T-helper 2 cell treated with Interferon-gamma antibody and Interleukin-4, amounts not matched to agents 100 ng/mL and 5 ng/mL, for 36 hours (primary cell): ENCODE results near the gene PHYHD1. TPM values are rescaled to one million over a fixed set of nuclear protein-coding genes. Genes with fewer than 3 reads are reported as not detected.

Experiments
- intact Hi-C: fragments of 100-400 bp; cut with micrococcal nuclease; formaldehyde crosslinking; loops from one replicate; pipeline ENCODE4 v1.15.1; 2023
- total RNA-seq: library from RNA; stranded (reverse); gene quantifications from 2 replicates; pipeline ENCODE4 v1.2.3, GENCODE V29; 2022

Gene PHYHD1
- total RNA-seq, 1 donor from 2014 or later = 1.9 TPM

DNA sequence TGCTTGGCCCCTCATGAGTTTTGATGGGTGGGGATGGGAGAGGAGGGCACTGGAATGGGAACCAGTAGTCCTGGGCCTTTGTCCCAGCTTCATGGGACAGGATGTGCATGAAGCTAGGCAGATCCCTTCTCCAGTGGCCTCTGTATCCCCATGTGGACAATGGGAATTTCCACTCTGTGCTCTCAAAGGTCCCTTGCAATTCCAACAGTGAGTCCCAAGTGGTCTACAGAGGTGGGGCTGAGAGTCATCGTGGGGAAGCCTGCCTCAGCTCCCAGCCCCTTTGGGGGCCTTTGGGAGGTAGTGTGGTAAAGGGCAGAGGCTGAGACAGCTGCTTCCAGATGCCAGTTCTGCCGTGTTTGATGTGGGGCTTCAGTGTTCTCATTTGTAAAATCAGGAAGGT lies 1.9 kb upstream of the PHYHD1 start:
- intact Hi-C loops = no loop called here

DNA sequence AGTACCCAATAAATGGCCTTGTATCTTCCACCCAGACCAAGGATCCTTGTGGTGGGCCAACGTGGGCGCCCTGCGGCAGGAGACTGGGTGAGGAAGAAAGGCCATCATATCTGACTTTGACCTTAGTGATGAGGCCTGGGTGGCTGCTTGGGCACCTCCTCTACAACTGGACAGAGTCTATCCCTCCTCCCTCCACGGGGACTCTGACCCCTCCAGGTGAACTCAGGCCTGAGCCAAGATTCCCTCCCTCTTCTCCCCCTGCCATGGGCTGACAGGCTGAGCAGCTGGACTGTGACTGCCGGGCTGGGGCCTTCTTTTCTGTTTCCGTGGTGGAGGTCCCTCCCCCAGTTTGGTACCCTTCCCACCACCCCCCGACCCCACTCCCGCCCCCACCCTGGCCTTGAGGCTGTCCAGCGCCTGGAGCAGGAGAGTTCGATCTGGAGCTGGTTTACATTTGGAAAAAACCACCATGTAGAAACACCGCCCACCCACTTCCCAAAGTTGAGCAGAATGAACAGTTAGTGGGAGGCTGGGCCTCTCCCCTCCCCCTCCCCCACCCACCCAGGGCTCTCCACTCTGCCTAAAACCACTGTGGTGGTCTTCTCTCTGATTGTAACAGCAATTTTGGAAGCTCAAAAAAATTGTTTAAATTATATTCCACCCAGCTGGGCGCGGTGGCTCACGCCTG lies 1.2 kb upstream of the PHYHD1 start:
- intact Hi-C loops = no loop called here

DNA sequence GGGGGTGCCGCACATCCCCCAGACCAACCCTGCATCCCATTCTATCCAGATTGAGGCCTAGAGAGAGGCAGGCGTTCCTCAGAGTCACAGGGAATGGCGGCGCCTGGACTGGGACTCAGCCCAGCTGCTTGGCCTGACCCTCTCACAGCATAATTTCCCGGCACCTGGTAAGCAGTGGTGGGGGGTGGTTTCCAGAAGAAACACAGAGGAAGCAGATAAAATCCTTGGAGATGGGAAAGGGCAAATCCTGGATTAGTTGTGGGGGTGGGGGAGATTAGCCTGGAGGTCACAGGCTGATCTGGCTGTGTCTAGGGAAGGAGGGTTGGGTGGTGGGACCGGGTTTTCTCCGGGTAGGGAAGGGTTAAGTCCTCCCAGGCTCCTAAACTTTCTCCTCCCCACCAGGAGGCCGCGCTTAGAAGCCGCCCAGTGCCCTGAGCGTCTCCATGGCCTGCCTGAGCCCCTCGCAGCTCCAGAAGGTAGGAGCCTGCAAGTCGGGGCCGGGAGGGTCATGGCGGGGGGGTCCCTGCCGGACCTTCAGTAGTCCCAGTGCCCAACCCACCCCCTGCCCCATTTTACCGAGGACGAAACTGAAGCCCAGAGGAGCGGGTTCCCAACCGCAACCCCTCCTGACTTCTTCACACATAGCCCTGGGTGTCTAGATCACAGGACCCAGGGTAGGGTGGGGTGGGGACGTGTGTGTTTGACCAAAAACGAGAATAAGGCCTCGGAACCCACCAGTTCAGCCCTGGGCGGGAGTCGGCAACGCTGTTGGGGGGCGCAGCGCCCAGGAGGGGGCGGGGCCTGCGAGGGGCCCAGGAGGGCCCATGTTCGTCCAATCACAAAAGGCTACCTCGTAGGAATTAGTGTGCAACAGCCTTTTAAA lies 1.3 kb downstream of the PHYHD1 start:
- intact Hi-C loops = no loop called here

DNA sequence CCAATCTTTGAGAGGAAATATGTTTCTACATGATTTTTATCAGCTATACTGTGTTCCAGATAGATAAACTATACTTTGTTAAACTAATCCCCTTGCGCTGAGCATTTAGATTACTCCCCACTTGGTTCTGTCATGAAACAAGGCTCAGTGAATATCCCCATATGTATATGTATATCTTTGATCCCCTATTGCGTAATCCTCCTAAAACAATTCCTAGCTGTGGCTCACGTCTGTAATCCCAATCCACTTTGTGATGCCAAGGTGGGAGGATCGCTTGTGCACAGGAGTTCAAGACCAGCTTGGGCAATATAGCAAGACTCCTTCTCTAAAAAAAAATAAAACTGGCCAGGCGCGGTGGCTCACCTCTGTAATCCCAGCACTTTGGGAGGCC lies 2.7 kb downstream of the PHYHD1 start:
- intact Hi-C loops = no loop called here

DNA sequence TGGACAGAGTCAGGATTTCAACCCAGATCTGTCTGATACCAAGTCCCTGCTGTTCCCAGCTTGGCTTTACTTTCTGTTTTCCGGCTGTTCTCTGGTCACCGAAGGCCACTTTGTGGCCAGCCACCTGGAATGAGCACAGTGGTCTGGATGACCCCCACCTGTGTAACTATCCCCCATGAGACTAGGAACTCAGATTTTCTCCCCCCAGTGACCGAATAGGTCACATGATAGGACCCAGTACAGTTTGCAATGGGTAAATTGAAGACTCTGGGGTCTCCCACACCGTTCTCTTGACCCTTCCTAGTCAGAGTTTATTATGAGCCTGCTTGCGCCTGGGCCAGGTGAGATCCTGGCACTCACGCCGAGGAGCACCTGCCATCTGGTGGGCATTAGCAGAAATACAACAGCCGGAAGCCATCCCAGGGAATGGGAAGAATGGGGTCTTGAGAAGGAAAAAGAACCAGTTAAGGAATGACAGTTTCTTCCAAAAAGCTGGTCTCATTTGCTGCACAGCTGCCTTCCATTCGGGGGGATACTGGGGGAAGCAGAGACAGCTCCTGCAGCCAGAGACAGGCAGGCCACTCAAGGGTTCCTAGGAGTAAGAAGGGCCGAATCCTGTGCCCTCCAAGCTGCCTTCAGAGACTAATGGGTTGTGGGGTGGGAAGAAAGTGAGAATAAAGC lies 7.1 kb downstream of the PHYHD1 start:
- intact Hi-C loops = loop anchor here (1.0 kb wide), 1 partner anchor 65 kb away; no protein-coding TSS in a partner anchor

DNA sequence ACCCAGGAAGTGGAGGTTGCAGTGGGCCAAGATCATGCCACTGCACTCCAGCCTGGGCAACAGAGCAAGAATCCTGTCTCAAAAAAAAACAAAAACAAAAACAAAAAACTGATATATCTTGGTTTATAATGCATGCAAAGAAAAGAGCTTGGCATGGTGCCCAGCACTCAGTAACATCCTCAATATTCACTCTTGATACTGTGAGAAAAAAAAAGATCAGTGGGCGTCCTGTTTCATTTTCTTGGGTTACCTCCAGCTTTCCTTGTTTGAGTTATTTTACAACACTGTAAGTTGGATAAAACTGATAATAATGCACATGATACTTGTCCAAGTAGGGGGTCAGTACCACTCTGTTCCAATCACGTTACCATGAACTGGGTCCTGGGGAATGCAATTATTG lies 7.8 kb downstream of the PHYHD1 start:
- intact Hi-C loops = loop anchor here (1.0 kb wide), 1 partner anchor 65 kb away; no protein-coding TSS in a partner anchor

DNA sequence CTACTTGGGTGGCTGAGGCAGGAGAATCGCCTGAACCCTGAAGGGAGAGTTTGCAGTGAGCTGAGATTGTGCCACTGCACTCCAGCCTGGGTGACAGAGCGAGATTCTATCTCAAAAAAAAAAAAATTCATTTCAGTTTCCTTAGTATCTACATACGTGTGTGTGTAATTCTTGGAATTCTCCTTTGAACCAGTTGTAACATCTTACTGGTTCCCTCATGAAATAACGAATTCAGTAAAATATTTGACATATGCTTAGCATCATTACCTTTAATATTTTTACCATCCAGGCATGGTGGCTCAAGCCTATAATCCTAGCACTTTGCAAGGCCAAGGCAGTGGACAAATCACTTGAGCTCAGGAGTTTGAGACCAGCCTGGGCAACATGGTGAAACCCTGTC lies 8.8 kb downstream of the PHYHD1 start:
- intact Hi-C loops = no loop called here

DNA sequence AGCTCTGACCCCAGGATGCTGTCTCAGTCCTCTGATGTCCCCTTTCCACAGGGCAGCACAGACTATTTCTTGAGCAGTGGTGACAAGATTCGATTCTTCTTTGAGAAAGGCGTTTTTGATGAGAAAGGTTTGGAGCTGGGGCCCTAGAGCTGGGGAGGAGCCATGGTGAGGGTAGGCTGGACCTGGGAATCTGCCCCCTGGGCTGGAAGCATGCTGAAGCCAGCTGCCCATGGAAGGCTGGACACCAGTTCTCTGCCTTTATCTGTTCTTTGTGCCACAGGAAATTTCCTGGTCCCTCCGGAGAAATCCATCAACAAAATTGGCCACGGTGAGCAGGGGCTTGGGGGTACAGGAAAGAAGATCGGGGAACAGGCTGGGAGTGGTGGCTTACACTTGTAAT lies 12.9 kb downstream of the PHYHD1 start:
- intact Hi-C loops = no loop called here

DNA sequence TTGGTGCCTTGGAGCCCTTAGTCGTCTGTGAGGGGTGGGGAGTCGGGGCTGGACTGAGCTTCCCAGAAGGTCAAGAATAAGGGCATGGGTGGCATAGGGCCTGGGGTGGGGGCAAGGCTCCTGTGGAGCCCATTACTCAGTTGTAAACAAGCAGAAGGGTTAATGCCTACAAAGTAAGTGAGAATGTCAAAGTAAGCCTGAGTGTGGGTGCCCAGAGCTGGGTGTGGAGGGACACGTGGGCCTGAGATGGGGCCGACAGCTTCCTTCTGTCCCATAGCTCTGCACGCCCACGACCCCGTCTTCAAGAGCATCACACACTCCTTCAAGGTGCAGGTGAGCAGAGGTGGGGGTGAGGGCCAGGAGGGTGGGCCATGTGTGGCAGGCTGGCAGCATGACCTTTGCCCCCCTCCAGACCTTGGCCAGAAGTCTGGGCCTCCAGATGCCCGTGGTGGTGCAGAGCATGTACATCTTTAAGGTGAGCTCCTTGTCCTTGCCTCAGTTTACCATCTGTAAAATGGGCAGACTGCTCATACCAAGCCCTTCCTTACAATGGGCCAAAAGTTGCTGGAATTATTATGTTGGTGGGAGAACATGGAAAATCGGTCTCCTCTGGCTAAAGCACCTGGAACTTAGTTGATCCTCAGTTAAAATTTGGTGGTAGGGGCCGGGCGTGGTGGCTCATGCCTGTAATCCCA lies 15.5 kb downstream of the PHYHD1 start:
- intact Hi-C loops = no loop called here

DNA sequence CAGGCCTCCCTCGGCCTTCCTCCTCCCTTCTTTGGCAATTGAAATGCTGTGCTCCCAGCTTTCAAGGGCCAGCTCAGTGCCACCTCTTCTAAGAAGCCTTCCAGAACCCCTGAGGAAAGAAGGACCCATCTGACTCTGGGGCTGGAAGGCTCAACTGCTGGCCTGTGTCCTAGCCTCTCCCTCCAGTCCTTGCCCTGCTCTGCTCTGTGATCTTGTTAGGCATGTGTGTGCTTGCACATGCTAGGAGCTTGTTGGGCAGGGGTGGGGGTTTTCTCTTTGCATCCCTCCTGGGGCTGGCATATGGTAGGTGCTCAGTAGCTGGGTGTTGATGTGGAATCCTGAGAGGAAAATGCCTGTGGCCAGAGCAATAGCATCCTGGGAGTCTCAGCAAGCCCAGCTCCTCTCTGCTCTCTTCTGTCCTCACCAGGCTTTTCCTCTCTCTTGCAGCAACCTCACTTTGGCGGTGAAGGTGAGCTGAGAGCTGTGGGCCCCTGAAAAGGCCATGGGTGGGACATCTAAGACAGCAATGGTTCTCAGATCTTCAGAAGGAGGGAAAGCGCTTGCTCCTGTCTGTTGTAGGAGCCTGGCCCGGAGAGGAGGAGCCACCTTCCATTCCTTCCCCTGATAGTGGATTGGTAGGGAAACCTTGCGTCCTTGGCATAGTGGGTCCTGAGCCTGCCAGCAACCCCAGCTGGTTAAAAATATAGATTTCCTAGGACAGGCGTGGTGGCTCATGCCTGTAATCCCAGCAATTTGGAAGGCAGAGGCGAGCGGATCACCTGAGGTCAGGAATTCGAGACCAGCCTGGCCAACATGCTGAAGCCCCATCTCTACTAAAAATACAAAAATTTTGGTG lies 16.8 kb downstream of the PHYHD1 start:
- intact Hi-C loops = no loop called here

DNA sequence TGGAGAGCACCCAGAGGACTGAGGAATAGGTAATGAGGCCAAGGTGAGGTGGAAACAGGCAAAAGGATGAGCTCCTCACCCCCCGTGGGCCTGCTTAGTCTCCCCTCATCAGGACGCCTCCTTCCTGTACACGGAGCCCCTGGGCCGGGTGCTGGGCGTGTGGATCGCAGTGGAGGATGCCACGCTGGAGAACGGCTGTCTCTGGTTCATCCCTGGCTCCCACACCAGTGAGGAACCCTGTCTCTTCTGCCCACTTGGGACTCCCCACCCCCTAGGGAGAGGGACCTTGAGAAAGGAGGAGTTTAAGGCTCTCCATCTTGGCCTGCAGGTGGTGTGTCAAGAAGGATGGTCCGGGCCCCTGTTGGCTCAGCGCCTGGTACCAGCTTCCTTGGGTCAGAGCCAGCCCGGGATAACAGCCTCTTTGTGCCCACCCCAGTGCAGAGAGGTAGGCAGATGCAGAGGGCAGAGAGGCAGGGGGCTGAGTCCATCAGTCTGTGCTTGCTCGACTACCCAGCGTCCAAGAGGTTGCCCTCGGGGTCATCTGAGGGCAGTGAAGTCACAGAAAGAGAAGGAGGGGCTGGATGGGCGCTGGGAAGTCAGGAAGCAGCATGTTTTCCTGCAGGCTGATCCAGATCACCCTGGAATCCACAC lies 19.6 kb downstream of the PHYHD1 start:
- intact Hi-C loops = no loop called here

DNA sequence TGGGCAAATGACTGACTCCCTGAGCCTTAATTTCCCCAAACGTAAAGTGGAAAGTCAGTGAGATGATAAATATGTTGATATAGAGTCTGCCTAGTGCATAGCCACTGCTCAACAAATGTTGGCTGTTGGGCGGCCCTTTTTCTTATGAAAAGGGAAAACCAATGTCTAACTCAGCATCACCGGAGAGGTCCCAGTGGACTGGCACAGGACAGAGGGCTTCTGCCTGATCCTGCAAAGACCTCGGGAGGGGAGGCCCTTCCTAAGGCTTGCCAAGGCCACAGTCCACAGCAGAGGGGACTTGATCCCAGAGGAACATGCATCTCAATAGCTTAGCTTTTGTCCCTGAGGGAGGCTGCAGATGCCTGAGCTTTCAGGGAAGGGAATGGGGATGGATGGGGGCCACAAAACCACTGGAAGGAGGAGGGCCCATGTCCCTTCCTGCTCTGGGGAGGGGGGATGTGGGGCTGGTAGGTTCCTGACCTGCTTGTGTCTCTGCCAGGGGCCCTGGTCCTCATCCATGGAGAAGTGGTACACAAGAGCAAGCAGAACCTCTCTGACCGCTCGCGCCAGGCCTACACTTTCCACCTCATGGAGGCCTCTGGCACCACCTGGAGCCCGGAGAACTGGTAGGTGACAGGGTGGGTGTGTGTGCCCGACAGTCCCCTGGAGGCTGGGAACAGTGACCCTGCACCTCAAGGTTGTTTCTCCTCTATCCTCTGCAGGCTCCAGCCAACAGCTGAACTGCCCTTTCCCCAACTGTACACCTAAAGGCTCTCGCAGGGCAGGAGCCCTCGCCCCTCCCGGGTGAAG lies 20.4 kb downstream of the PHYHD1 start:
- intact Hi-C loops = no loop called here

DNA sequence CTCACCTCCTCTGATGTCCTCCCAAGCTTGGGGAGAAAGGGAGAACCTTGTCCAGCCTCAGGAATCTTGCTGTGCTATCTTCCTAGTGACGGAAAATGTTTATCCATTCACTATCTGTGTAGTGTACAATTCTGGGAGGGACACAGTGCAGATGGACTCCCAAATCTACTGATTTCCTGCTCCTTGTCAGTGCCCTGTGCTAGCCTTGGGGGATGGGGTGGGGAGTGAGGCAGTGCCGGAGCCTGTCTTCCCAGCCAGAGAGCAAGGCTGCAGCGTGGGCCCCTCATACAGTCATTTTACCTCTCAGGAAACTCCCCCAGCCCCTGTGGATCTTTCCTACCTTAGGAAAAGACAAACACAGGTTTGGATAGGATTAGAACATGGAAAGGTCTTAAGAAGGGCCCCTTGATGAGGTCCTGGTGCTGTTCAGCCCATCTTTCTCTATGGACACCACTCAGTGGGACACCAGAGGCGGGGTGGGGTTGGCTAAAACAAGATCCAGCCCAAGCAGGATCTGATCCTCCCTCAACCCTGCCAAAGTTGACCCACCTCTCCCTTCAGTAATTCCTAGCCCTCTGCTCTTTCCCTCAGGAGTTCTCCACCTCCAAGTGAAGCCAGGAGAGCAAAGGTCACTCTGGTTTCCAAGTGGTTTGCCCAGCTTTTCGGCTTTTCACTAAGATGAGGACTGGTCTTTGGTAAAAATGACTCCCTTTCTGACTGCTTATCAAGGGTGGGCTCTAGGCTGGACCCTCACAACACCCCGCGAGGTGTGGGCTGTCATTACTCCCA lies 23.2 kb downstream of the PHYHD1 start:
- intact Hi-C loops = no loop called here

DNA sequence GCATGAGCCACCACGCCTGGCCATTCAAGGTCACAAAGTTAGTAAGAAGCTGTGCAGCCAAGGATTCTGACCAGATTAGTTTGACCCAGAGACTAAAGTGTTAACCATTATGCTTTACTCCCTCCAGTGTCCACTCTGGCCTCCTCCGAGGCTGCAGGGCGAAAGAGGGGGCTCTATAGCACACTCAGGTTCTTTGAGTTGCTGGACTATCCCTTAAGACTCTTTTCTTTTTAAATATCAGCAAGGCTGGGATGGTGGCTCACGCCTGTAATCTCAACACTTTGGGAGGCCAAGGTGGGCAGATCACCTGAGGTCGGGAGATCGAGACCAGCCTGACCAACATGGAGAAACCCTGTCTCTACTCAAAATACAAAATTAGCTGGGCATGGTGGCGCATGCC lies 24.2 kb downstream of the PHYHD1 start:
- intact Hi-C loops = loop anchor here (5.0 kb wide), 1 partner anchor 83 kb away; no protein-coding TSS in a partner anchor

DNA sequence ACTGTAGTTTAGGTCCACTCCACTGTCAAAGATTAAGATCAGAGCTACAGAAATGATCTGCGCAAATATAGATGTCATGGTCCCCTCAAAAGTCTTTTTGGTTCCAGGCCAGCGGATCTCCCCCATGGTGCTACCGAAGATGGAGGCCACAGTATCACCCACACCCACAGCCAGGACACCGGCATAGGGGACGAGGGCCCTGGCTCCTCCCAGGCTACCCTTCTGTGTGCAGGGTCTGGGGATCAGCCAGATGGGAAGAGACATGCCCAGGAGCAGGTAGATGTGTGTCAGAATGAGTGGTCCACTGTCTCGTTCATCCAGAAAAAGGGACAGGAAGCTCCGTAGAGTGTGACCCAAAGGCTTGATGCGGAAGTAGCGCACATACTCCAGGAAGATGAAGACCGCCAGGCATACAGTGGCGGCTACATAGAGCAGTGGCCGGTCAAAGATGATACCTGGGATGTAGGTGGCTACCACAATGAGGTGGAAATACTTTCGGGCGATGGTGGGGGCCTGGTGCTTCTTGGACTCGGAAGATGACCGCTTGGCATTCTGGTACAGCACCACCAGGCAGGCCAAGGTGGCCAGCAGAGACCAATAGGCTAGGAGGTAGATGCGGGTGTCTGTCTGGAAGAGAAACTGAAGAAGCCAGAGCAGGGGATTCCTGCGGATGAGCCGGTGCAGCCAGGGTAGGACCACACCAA lies 25.2 kb downstream of the PHYHD1 start:
- intact Hi-C loops = loop anchor here (2.0 to 5.0 kb wide), 2 partner anchors 84 to 165 kb away; partner anchors contain the start of genes CRAT and PTPA

DNA sequence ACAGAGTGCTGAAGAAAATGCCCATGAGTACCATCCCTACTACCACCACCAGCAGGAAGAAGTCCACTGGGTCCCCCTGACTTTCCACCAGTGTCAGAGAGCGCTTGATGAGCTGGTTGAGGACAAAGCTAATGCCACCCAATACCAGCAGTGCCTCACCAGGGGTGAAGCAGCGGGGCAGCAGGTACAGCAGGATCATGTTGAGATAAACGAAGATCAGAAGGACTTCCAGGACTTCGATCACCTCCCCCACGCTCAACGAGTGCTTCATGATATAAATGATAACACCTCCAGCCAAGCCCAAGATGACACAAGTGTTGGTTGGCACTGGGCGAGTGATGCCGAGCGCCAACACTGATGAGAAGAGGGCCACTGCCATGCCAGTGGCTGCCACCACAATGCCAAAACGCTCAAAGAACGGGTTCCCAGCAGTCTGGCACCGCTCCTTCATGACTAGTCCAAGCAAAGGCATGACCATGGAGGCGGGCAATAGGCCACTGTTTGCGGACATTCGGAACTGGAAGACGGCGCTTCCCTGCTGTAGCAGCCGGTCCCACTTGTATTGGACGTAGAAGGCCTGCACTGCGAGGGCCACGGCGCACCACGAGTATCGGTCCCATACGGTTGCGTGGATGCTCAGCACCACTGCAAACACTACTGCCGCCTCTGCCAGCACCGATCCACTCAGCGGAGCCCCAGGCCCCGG lies 25.9 kb downstream of the PHYHD1 start:
- intact Hi-C loops = loop anchor here (1.0 to 5.0 kb wide), 6 partner anchors 64 to 164 kb away; partner anchors contain the start of genes CRAT, ENDOG, LRRC8A and MIGA2

DNA sequence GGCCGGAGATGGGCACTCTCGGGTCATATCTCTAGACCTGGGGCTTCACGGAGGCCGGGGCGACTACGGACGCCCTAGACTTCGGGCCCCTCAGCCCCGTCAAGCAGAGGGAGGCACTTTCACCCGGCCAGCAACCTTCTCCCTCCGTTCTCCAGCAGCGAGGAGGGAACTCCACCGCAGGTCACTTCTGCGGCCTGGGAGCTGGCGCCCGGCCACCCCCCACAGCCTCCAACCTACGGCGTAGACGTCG lies 26.4 kb downstream of the PHYHD1 start:
- intact Hi-C loops = loop anchor here (1.0 to 5.0 kb wide), 6 partner anchors 65 to 164 kb away; partner anchors contain the start of genes CRAT, ENDOG, LRRC8A and MIGA2
